Keratinocyte (primary cell): ENCODE measurements around the gene IGSF6. TPM values are rescaled to one million over a fixed set of nuclear protein-coding genes. Genes with fewer than 3 reads are reported as not detected.
"Not testable (repeated sequence)": the region's sequence is repeated elsewhere in the genome, so short reads cannot be mapped to it uniquely, and the experiment has no call there.

Experiments
- DNase-seq: peaks from one replicate; pipeline ENCODE4 v3.0.0-alpha.2; 2011; ENCODE audit warnings: low read depth, missing footprints, low spot score
- FAIRE-seq: peaks from 2 replicates; lab custom pipeline; 2011; peaks lifted over from hg19 to GRCh38; lab: Jason Lieb, UNC
- H2AFZ ChIP-seq: 2 replicates; pipeline ENCODE4 v1.6.0; 2012; ENCODE audit warnings: low read length, control low read depth, inconsistent platforms; ENCODE audit not compliant: control insufficient read depth
- H3K27ac ChIP-seq: 2 replicates; pipeline ENCODE4 v1.5.1; 2011; ENCODE audit warnings: low read length; ENCODE audit not compliant: control insufficient read depth, insufficient read depth
- H3K27me3 ChIP-seq: 3 replicates; pipeline ENCODE4 v1.6.0; 2011; ENCODE audit warnings: low read length; ENCODE audit not compliant: control insufficient read depth, insufficient read depth; ENCODE audit errors: extremely low read depth
- H3K36me3 ChIP-seq, 2 experiments: 2 replicates in 1 of 2; 3 replicates in 1 of 2; pipeline ENCODE4 v1.5.1; 2011; ENCODE audit warnings: low read length in 2 of 2, mild to moderate bottlenecking in 1 of 2; ENCODE audit not compliant: control insufficient read depth in 2 of 2, insufficient read depth in 2 of 2; ENCODE audit errors: extremely low read depth in 1 of 2
- H3K4me1 ChIP-seq: 3 replicates; pipeline ENCODE4 v1.5.1; 2011; ENCODE audit warnings: low read length; ENCODE audit not compliant: control insufficient read depth, insufficient read depth; ENCODE audit errors: extremely low read depth
- H3K4me2 ChIP-seq: 3 replicates; pipeline ENCODE4 v1.6.0; 2011; ENCODE audit warnings: low read depth, low read length; ENCODE audit not compliant: control insufficient read depth, insufficient read depth; ENCODE audit errors: extremely low read depth
- H3K4me3 ChIP-seq, 3 experiments: fragments of 200-600 bp in 1 of 3; sonication (generic) in 1 of 3; 2 replicates in 2 of 3; 3 replicates in 1 of 3; pipeline ENCODE4 v1.5.1; 2011 to 2016; ENCODE audit warnings: low read length in 3 of 3, mild to moderate bottlenecking in 3 of 3, control low read depth in 2 of 3, inconsistent platforms in 1 of 3, low read depth in 1 of 3, mixed read lengths in 1 of 3, mixed run types in 1 of 3, moderate library complexity in 1 of 3; ENCODE audit not compliant: control insufficient read depth in 2 of 3, insufficient read depth in 2 of 3; ENCODE audit errors: extremely low read depth in 1 of 3
- H3K79me2 ChIP-seq: 2 replicates; pipeline ENCODE4 v1.6.0; 2012; ENCODE audit warnings: low read length; ENCODE audit not compliant: control insufficient read depth, insufficient read depth
- H3K9ac ChIP-seq: 3 replicates; pipeline ENCODE4 v1.6.0; 2011; ENCODE audit warnings: low read length; ENCODE audit not compliant: control insufficient read depth, insufficient read depth; ENCODE audit errors: extremely low read depth
- H3K9me1 ChIP-seq: 3 replicates; pipeline ENCODE4 v1.6.0; 2011; ENCODE audit warnings: low read length; ENCODE audit not compliant: control insufficient read depth, insufficient read depth; ENCODE audit errors: extremely low read depth
- H3K9me3 ChIP-seq: 2 replicates; pipeline ENCODE4 v1.5.1; 2012; ENCODE audit warnings: low read depth, low read length; ENCODE audit not compliant: control insufficient read depth
- H4K20me1 ChIP-seq: 3 replicates; pipeline ENCODE4 v1.6.0; 2011; ENCODE audit warnings: low read length; ENCODE audit not compliant: control insufficient read depth, insufficient read depth; ENCODE audit errors: extremely low read depth
- CTCF ChIP-seq, 3 experiments: IDR thresholded peaks in 1 of 3; conservative IDR thresholded peaks in 1 of 3; optimal IDR thresholded peaks in 1 of 3; 2 replicates in 2 of 3; 3 replicates in 1 of 3; pipeline versions ENCODE3 to v1.5.1; 2011; ENCODE audit warnings: low read length in 3 of 3, mild to moderate bottlenecking in 3 of 3, moderate library complexity in 2 of 3, control low read depth in 1 of 3, inconsistent platforms in 1 of 3; ENCODE audit not compliant: insufficient read depth in 2 of 3; ENCODE audit errors: extremely low read depth in 1 of 3
- EZH2 ChIP-seq: IDR thresholded peaks from one replicate; pipeline ENCODE4 v1.6.1; 2012; ENCODE audit warnings: inconsistent platforms, mild to moderate bottlenecking, low read length, moderate library complexity
- dilution Hi-C: fragments of 300-500 bp; cut with MboI; formaldehyde crosslinking; loops from one replicate; pipeline ENCODE4 v1.7.0; 2020; ENCODE audit warnings: low sequenced_read_pairs; ENCODE audit not compliant: extremely low pct_ligation_motif_present
- polyA plus RNA-seq, 5 experiments: library from polyadenylated mRNA; depleted of rRNA in 3 of 5; stranded (reverse) in 3 of 5; stranded (forward) in 1 of 5; unstranded in 1 of 5; fragments of >200 nt; gene quantifications; 1 replicate in 1 of 5; 2 replicates in 3 of 5; 3 replicates in 1 of 5; pipeline versions ENCODE4 v1.2.1 to v1.2.3, GENCODE V29; 2011 to 2012; ENCODE audit warnings: missing spikeins in 2 of 5, low read depth in 1 of 5, low replicate concordance in 1 of 5

The IGSF6 gene
- polyA plus RNA-seq, 1 donor (not counting 4 experiments of a cell fraction or from before 2014, with no cell fraction given), result not detected

DNA sequence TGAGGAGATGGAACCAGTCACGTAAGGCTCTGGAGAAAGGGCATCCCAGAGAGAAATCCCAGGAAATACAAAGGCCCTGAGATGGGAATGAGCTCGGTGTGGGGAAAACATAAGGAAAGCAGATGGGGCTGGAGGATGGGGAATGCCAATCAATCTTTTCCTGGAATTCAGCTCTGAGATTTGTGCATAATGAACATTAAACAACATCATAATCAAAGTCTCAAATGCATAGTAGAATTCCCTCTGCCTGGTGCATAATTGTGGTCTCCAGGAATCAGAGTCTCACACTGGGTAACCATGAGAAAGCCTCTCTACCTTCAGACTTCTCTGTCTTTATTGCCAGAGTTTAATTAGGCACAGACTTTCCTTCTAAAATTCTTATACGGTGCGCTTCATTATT is 42.2 kb upstream of the IGSF6 start:
- Histone ChIP-seq H3K79me2 (no peaks in the 10 kb centered on the region), H3K36me3 (no peaks in the 10 kb centered on the region), H4K20me1 (no peaks in the 10 kb centered on the region), H3K4me1 (no peaks in the 10 kb centered on the region), H3K9me1 (no peaks in the 10 kb centered on the region), H3K9me3 (no peaks in the 10 kb centered on the region), H3K4me2 (no peak overlapping the region), H3K27me3 (no peaks in the 10 kb centered on the region), H3K27ac (no peak overlapping the region), H2AFZ (no peak overlapping the region), H3K9ac (no peak overlapping the region), H3K4me3 (no peak overlapping the region)
- DNase-seq, result no peak
- dilution Hi-C loops, result no loop called here
- no peak for FAIRE-seq
- TF ChIP-seq EZH2 (no peak), CTCF (optimal IDR thresholded peaks at IDR 0.05 in 1 of 3, IDR thresholded peaks at IDR 0.05 in 1 of 3, conservative IDR thresholded peaks at IDR 0.05 in 1 of 3; ENCODE audit: extremely low read depth in 1 of 3, insufficient read depth in 2 of 3, low read length in 3 of 3) (no peak)

GRCh38 chr16:21690967-21691366 is 38.6 kb upstream of the IGSF6 start:
- H3K27ac ChIP-seq, DNase-seq, H3K4me3 ChIP-seq, dilution Hi-C loops, H4K20me1 ChIP-seq, H3K9ac ChIP-seq, H3K4me1 ChIP-seq, H3K9me1 ChIP-seq, H3K4me2 ChIP-seq, H2AFZ ChIP-seq, H3K79me2 ChIP-seq, H3K36me3 ChIP-seq, FAIRE-seq, H3K9me3 ChIP-seq, H3K27me3 ChIP-seq: not testable (repeated sequence)

- H3K4me1 ChIP-seq, result no peaks in the 10 kb centered on the region
- dilution Hi-C loops, result no loop called here
- no peak overlapping the region for H3K27ac ChIP-seq
- H3K27me3 ChIP-seq, result no peaks in the 10 kb centered on the region
- H3K79me2 ChIP-seq, result no peaks in the 10 kb centered on the region
- DNase-seq (no peak), FAIRE-seq (no peak)
- H3K9ac ChIP-seq, result no peak overlapping the region
- H2AFZ ChIP-seq, result no peak overlapping the region
- H3K4me3 ChIP-seq, result no peak overlapping the region
- H3K9me1 ChIP-seq, result no peaks in the 10 kb centered on the region
- no peaks in the 10 kb centered on the region for H3K9me3 ChIP-seq
- H3K36me3 ChIP-seq, result no peaks in the 10 kb centered on the region
- TF ChIP-seq CTCF (optimal IDR thresholded peaks at IDR 0.05 in 1 of 3, IDR thresholded peaks at IDR 0.05 in 1 of 3, conservative IDR thresholded peaks at IDR 0.05 in 1 of 3; ENCODE audit: extremely low read depth in 1 of 3, insufficient read depth in 2 of 3, low read length in 3 of 3) (no peak), EZH2 (no peak)
- no peaks in the 10 kb centered on the region for H4K20me1 ChIP-seq
- H3K4me2 ChIP-seq, result no peak overlapping the region
These were observed 36.7 kb upstream of the IGSF6 start for GRCh38 chr16:21689107-21689506.
